ENCODE measurements around the gene WDR31.
"Not testable (repeated sequence)": the region's sequence is repeated elsewhere in the genome, so short reads cannot be mapped to it uniquely, and the experiment has no call there.

WDR31 gene

DNA sequence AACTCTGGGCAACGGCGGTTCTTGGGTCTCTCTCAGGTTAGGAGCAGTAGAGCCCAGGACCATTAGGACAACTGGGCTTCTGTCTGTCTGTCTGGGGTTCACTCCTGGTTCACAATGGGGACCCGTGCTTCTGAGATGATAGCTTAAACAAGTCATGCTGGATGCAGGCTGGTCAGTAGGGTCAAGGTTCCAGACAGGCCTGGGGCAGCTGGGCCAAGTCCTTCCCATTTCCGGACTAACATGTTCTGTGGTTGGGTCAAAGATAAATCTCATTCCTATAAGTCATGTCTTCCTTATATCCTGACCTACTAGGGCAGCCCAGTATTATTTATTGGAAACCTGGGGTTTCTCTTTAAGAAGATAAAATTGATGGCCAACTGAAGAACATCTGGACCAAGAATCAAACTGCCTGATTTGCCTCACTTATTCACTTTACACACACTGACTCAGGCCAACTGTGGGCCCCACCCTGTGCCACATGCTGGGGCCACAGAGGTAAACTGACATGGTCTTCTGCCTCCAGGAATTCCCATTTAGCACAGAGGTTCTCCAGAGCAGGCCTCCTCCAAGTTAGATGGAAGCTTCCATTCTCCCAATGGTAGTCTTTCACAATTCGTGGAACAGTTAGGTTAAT, 28.4 kb upstream of the WDR31 start:
- DNase-seq (ENCODE audit: low spot score), result no peak

DNA sequence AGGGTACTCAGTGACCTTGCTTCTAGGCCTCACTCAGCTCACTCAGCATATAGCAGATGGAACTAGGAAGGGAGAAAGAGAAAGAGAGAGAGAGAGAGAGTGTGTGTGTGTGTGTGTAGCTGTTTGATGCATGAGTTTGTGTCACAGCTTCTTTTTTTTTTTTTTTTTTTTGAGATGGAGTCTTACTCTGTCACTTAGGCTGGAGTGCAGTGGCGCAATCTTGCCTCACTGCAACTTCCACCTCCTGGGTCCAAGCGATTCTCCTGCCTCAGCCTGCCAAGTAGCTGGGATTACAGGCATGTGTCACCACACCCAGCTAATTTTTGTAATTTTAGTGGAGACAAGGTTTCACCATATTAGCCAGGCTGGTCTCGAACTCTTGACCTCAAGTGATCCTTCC, 25.6 kb upstream of the WDR31 start:
- not testable (repeated sequence) for DNase-seq (ENCODE audit: low spot score)

DNA sequence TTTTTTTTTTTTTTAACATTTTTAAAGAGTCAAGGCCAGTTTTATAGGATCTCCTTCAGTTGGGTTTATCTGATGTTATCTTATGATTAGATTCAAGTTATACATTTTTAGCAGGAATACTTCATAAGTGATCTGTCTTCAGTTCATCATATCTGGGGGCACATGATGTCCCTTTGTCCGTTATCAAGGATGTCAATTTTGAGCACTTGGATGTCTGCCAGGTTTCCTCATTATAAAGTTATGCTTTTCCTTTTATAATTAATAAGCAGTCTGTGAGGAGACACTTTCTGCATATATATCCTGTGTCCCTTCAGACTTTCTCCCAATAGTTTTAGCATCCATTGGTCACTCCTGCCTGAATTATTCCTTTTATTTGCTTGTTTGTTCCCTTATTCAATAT, 24.9 kb upstream of the WDR31 start:
- no peak for DNase-seq (ENCODE audit: low spot score)

- no peak for DNase-seq (ENCODE audit: low spot score)
These were observed 23.3 kb upstream of the WDR31 start for GRCh38 chr9:113363336-113363735.

DNA sequence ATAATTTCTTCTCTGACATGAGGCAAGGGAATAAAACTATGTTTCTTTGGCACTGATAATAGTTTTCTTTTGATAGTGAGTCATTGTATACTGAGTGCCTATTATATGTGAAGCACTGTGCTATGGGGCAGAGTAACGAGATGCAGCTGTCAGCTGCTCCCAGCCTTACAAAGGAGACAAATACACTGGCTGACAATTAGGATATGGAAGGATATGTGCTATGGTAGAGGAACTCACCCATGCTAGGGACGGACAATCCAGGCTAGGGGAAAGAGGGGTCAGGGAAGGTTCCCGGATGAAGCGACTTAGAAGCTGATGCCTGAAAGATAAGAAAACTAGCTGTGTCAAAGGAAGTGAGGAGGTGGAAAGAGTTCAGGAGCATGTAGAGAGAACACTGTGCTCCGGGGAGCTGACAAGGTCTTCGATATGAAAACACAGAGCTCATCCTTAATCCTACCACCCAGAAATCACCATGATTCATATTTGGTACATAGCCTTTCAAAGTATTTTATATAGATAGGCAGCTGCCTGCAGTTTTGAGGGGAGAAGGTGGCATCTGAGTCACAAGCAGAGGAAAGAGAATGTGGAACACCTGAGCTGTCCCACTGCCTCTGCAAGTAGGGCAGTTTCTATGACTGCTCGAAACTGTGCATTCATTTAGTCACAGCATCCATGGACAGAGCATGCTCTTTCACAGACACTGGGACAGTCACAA, 21.4 kb upstream of the WDR31 start:
- DNase-seq (ENCODE audit: low spot score), result peak; percentile 38

- DNase-seq (ENCODE audit: low spot score), result no peak
These were observed 20.3 kb upstream of the WDR31 start for GRCh38 chr9:113360242-113360842.

DNA sequence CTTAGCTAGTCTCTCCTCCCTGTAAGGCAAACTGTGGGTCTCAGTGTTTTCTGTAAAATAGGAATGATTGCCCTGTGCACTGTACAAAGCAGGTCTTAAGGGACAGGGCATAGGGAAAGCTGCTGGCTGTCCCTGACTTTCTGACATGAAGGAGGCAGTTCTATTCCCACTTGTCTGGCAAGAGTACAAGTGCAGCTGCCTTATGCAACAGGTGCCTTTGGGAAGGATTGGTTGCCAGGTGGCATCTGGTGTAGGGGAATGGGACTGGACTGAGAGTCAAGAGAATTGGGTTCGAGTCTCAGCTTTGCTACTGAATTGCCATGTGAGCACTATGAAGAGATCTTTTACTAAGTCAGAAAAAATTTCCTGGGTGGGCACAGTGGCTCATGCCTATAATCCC, 19.3 kb upstream of the WDR31 start:
- DNase-seq (ENCODE audit: low spot score), result no peak

- no peak for DNase-seq (ENCODE audit: low spot score)
These were observed 16.7 kb upstream of the WDR31 start for GRCh38 chr9:113356686-113357292.

- DNase-seq (ENCODE audit: low spot score), result no peak
These were observed 15.0 kb upstream of the WDR31 start for GRCh38 chr9:113355040-113355596.

- DNase-seq (ENCODE audit: low spot score), result no peak
These were observed 12.3 kb upstream of the WDR31 start for GRCh38 chr9:113352411-113352810.

- no peak for DNase-seq (ENCODE audit: low spot score)
These were observed 11.9 kb upstream of the WDR31 start for GRCh38 chr9:113352006-113352405.

DNA sequence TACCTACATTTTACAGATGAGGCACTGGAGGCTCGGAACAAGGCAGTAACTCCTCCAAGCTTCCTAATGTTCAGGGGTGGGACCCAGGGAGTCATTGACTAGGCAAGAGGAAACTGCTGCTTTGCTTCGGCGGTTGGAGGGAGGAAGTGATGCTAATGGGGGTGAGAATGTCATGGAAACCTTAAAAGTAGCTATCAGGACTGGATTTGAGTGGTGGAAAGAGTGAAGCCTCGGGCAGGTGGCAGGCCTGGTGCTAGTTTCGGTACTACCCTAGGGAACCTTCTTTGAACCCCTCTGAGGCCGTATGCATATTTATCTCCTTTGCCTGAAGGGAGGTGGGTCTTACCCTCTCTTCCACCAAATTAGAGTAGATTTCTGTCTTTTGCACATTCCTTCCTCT, 10.9 kb upstream of the WDR31 start:
- DNase-seq (ENCODE audit: low spot score), result no peak

- no peak for DNase-seq (ENCODE audit: low spot score)
These were observed 10.1 kb upstream of the WDR31 start for GRCh38 chr9:113350107-113350661.

- DNase-seq (ENCODE audit: low spot score), result no peak
These were observed 9.5 kb upstream of the WDR31 start, which contains the start of gene BSPRY for GRCh38 chr9:113349445-113350094. TSS of gene BSPRY (plus strand) at chr9:113349541. CDS start at chr9:113349580, 39 bp downstream.

DNA sequence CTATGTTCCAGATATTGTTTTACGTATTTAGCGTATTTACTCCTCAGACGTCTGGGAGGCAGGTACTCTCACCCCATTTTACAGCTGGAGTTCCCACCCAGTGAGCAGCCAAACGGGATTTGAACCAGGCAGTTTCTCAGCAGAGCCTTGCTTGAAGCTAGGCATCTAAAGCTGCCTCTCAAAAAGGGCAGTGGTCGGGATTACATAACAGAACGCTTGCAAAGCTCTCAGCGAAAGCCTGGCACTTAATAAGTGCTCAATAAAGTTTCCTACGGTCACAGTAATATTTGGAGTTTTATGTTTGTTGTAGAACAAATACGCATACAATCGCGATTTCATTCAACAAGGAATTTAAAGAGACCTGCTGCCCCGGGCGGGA, 9.0 kb upstream of the WDR31 start:
- no peak for DNase-seq (ENCODE audit: low spot score)

GRCh38 chr9:113348437-113348836, 8.4 kb upstream of the WDR31 start:
- DNase-seq (ENCODE audit: low spot score), result no peak

GRCh38 chr9:113345671-113346070, 5.6 kb upstream of the WDR31 start:
- no peak for DNase-seq (ENCODE audit: low spot score)

GRCh38 chr9:113345190-113345589, 5.1 kb upstream of the WDR31 start:
- no peak for DNase-seq (ENCODE audit: low spot score)

DNA sequence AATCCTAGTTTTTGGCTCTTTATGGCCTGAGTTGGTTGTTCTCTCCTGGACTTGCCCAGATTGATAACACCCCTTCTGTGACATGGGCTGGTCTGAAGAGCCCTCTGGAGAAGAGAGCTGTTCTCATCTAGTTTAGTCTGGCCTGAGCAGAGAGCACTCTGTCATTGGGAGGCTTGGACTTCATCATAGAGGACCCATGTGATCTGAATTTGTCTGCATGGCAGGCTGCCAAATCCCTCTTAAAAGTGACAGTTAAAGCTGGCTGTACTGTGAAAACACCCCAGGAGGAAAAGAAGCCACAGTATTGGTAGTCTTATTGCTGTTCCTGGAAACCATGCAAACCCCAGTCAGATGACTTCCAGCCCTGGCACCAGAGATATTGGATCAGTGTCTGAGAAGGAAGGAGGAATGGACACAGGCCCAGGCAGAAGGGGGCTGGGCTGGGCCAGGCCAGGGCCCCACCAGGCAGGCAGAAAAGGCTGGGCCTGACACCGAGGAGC, 3.7 kb upstream of the WDR31 start:
- peak; percentile 11 for DNase-seq (ENCODE audit: low spot score)

GRCh38 chr9:113341712-113342410, 1.8 kb upstream of the WDR31 start:
- DNase-seq (ENCODE audit: low spot score), result no peak

DNA sequence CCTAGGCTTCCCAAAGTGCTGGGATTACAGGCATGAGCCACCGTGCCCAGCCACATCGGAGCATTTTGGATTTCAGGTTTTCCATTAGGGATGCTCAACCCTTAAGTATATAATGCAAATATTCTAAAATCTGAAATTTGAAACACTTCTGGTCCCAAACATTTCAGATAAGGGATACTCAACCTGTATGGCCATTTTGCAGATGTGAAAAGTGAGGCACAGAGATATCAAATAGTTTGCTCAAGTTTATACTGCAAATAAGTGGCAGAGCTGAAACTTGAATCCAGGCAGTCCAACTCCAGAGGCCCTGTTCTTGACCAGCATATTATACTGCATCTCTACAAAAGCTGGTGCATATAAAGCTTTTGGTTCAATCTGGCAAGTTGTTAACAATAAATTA, 2.4 kb downstream of the WDR31 start:
- DNase-seq (ENCODE audit: low spot score), result no peak

All from AG08395 (cell line).